ENCODE measurements around the gene PSMC4. TPM values are rescaled to one million over a fixed set of nuclear protein-coding genes. Genes with fewer than 3 reads are reported as not detected.

Gene PSMC4
- total and polyA plus RNA-seq, 2 donors (not counting 1 experiment from before 2014, with no cell fraction given): 58.2 to 63.0 TPM

- TF ChIP-seq EZH2 (IDR thresholded peaks at IDR 0.05; ENCODE audit: borderline replicate concordance, insufficient read depth, low read depth, low read length, poor library complexity, severe bottlenecking) (no peak), CTCF (IDR thresholded peaks at IDR 0.05) (no peak)
- Histone ChIP-seq H3K4me3 (ENCODE audit: control extremely low read depth in 1 of 5, extremely low read depth in 1 of 5, insufficient read depth in 1 of 5, low read depth in 2 of 5, low read length in 4 of 5) (peak overlapping the region; percentile 66 to 96 (median 89)), H3K4me1 (ENCODE audit: control insufficient read depth in 2 of 2, insufficient read depth in 2 of 2, low read length in 2 of 2) (peaks cover 23 to 25% of the 10 kb centered on the region in 2 donors), H3K27ac (ENCODE audit: low read length in 2 of 2) (peak overlapping the region; percentile 87 to 95), H3K27me3 (replicated peaks in 1 of 4; ENCODE audit: control extremely low read depth in 1 of 4, control insufficient read depth in 3 of 4, insufficient read depth in 4 of 4, low read length in 3 of 4) (no peaks in the 10 kb centered on the region), H3K79me2 (ENCODE audit: control insufficient read depth, insufficient read depth, low read length) (peaks cover 32% of the 10 kb centered on the region), H3K9ac (ENCODE audit: low read length) (peak overlapping the region; percentile 98), H2AFZ (ENCODE audit: insufficient read depth, low read depth, low read length, poor library complexity, severe bottlenecking) (peak overlapping the region; percentile 95), H3K4me2 (replicated peaks; ENCODE audit: low read depth, low read length, poor library complexity, severe bottlenecking) (peak overlapping the region; percentile 88), H3K9me3 (ENCODE audit: control extremely low read depth in 1 of 3, control insufficient read depth in 2 of 3, insufficient read depth in 1 of 3, low read length in 2 of 3) (no peaks in the 10 kb centered on the region), H3K36me3 (replicated peaks in 1 of 2; ENCODE audit: control extremely low read depth in 1 of 2, control insufficient read depth in 1 of 2, extremely low read depth in 1 of 2, insufficient read depth in 2 of 2, low read length in 1 of 2) (peaks cover 0 to 26% of the 10 kb centered on the region in 2 experiments), H4K20me1 (ENCODE audit: control insufficient read depth, insufficient read depth, low read length, poor library complexity, severe bottlenecking) (peaks cover 14% of the 10 kb centered on the region)
- Mint-ChIP-seq H3K4me3 (peak overlapping the region; percentile 92), H3K27ac (peak overlapping the region; percentile 94), H3K4me1 (peaks cover 48% of the 10 kb centered on the region), H3K9me3 (ENCODE audit: insufficient read depth) (no peaks in the 10 kb centered on the region), H3K27me3 (no peaks in the 10 kb centered on the region)
- 71% methylated on average over 6 of the region's 13 CpGs for WGBS (ENCODE audit: insufficient coverage)
- intact Hi-C loops (cut with micrococcal nuclease): loop anchor here (1.0 to 5.0 kb wide), 6 partner anchors 17 to 579 kb away; partner anchors contain the start of genes MED29 and PAF1
- POLR2A ChIA-PET: interaction anchor here (0.5 to 2.2 kb wide), 11 partner anchors 10 to 177 kb away, joined by 3 to 29 read pairs (median 6); partner anchors contain the start of gene ZNF546
- DNase-seq (no peak), ATAC-seq (ENCODE audit: low read depth) (no peak)
- CTCF ChIA-PET: interaction anchor here (0.6 to 4.3 kb wide), 41 partner anchors 8 to 458 kb away, joined by 3 to 77 read pairs (median 7); partner anchors contain the start of genes DYRK1B, FBL, FCGBP and ZNF546
Observed at GRCh38 chr19:39969681-39970424, 1.1 kb upstream of the PSMC4 start.

- Histone ChIP-seq H3K36me3 (replicated peaks in 1 of 2; ENCODE audit: control extremely low read depth in 1 of 2, control insufficient read depth in 1 of 2, extremely low read depth in 1 of 2, insufficient read depth in 2 of 2, low read length in 1 of 2) (peaks cover 0 to 30% of the 10 kb centered on the region in 2 experiments), H3K9me3 (ENCODE audit: control extremely low read depth in 1 of 3, control insufficient read depth in 2 of 3, insufficient read depth in 1 of 3, low read length in 2 of 3) (no peaks in the 10 kb centered on the region), H3K4me1 (ENCODE audit: control insufficient read depth in 2 of 2, insufficient read depth in 2 of 2, low read length in 2 of 2) (peaks cover 23 to 25% of the 10 kb centered on the region in 2 donors), H3K4me3 (ENCODE audit: control extremely low read depth in 1 of 5, extremely low read depth in 1 of 5, insufficient read depth in 1 of 5, low read depth in 2 of 5, low read length in 4 of 5) (peak overlapping the region; percentile 66 to 96 (median 89)), H4K20me1 (ENCODE audit: control insufficient read depth, insufficient read depth, low read length, poor library complexity, severe bottlenecking) (peaks cover 14% of the 10 kb centered on the region), H3K27me3 (replicated peaks in 1 of 4; ENCODE audit: control extremely low read depth in 1 of 4, control insufficient read depth in 3 of 4, insufficient read depth in 4 of 4, low read length in 3 of 4) (no peaks in the 10 kb centered on the region), H3K4me2 (replicated peaks; ENCODE audit: low read depth, low read length, poor library complexity, severe bottlenecking) (peak overlapping the region; percentile 88), H3K27ac (ENCODE audit: low read length in 2 of 2) (peak overlapping the region; percentile 87 to 95), H2AFZ (ENCODE audit: insufficient read depth, low read depth, low read length, poor library complexity, severe bottlenecking) (peak overlapping the region; percentile 95), H3K9ac (ENCODE audit: low read length) (peak overlapping the region; percentile 98), H3K79me2 (ENCODE audit: control insufficient read depth, insufficient read depth, low read length) (peaks cover 32% of the 10 kb centered on the region)
- Mint-ChIP-seq H3K27ac (peak overlapping the region; percentile 94), H3K4me1 (peaks cover 48% of the 10 kb centered on the region), H3K9me3 (ENCODE audit: insufficient read depth) (no peaks in the 10 kb centered on the region), H3K27me3 (no peaks in the 10 kb centered on the region), H3K4me3 (peak overlapping the region; percentile 92)
- POLR2A ChIA-PET: interaction anchor here (0.6 to 2.2 kb wide), 10 partner anchors 10 to 783 kb away, joined by 3 to 29 read pairs (median 10); partner anchors contain the start of genes DYRK1B and ZNF546
- no peak for DNase-seq
- CTCF ChIA-PET: interaction anchor here (0.6 to 4.3 kb wide), 39 partner anchors 8 to 419 kb away, joined by 3 to 77 read pairs (median 7); partner anchors contain the start of genes DYRK1B, FBL, FCGBP and ZNF546
- intact Hi-C loops (cut with micrococcal nuclease): loop anchor here (1.0 to 5.0 kb wide), 6 partner anchors 17 to 580 kb away; partner anchors contain the start of genes MED29 and PAF1
- 2% methylated on average over 11 of the region's 11 CpGs for WGBS (ENCODE audit: insufficient coverage)
- no peak for TF ChIP-seq EZH2 (IDR thresholded peaks at IDR 0.05; ENCODE audit: borderline replicate concordance, insufficient read depth, low read depth, low read length, poor library complexity, severe bottlenecking)
- TF ChIP-seq CTCF (IDR thresholded peaks at IDR 0.05): no peak
- ATAC-seq (ENCODE audit: low read depth): peak; percentile 11
Observed at GRCh38 chr19:39970425-39970674, 615 bp upstream of the PSMC4 start.
